K562 (cell line): ENCODE data around the gene OPA3. TPM values are rescaled to one million over a fixed set of nuclear protein-coding genes. Genes with fewer than 3 reads are reported as not detected.
A peak's percentile ranks its signal among the peaks of the same experiment; 100 is the strongest.

ENCODE experiments used
- BACH1 ChIP-seq: fragments of 200-800 bp; sonication (Bioruptor generic); IDR thresholded peaks from 2 replicates; pipeline ENCODE4 v1.6.1; 2016; ENCODE audit warnings: missing genetic modification characterization, missing compliant biosample characterization
- BRF2 ChIP-seq: IDR thresholded peaks from 3 replicates; pipeline ENCODE4 v1.6.1; 2011; ENCODE audit warnings: borderline replicate concordance, mild to moderate bottlenecking; ENCODE audit not compliant: insufficient read length, insufficient read depth
- CC2D1A ChIP-seq: fragments of 450-650 bp; IDR thresholded peaks from 2 replicates; pipeline ENCODE4 v1.6.1; 2017; ENCODE audit warnings: mild to moderate bottlenecking
- CEBPB ChIP-seq: fragments of 450-650 bp; IDR thresholded peaks from 2 replicates; pipeline ENCODE4 v1.6.1; 2016; ENCODE audit warnings: missing genetic modification characterization, missing compliant biosample characterization
- ELK3 ChIP-seq: fragments of 450-650 bp; formaldehyde crosslinking; IDR thresholded peaks from 2 replicates; pipeline ENCODE4 v1.4.0; 2020; ENCODE audit warnings: mild to moderate bottlenecking
- EP300 ChIP-seq: IDR thresholded peaks from 2 replicates; pipeline ENCODE4 v1.6.1; 2012; ENCODE audit warnings: low read length, improper control_type of control experiment
- ETS2 ChIP-seq: IDR thresholded peaks from 2 replicates; pipeline ENCODE4 v1.6.1; 2016; ENCODE audit warnings: borderline replicate concordance, missing genetic modification characterization, mild to moderate bottlenecking, moderate library complexity, missing compliant biosample characterization; ENCODE audit not compliant: poor library complexity, severe bottlenecking
- GTF2F1 ChIP-seq: IDR thresholded peaks from 2 replicates; pipeline ENCODE4 v1.6.1; 2011; ENCODE audit warnings: low read depth, low read length, improper control_type of control experiment
- HDAC6 ChIP-seq: IDR thresholded peaks from 2 replicates; pipeline ENCODE4 v1.6.1; 2012; ENCODE audit warnings: low read depth, mild to moderate bottlenecking, control low read depth, inconsistent platforms, low read length, moderate library complexity
- HNRNPK ChIP-seq: fragments of 200-400 bp; formaldehyde crosslinking; IDR thresholded peaks from one replicate; pipeline ENCODE4 v1.6.1; 2018; ENCODE audit warnings: mild to moderate bottlenecking, low read depth, low read length; ENCODE audit not compliant: poor library complexity, severe bottlenecking
- ILK ChIP-seq: fragments of 450-650 bp; IDR thresholded peaks from 2 replicates; pipeline ENCODE4 v1.6.1; 2016; ENCODE audit warnings: missing genetic modification characterization, low read depth, mild to moderate bottlenecking, missing compliant biosample characterization, moderate library complexity, borderline replicate concordance
- JUN ChIP-seq, 2 experiments: sonication (generic) in 1 of 2; formaldehyde crosslinking in 1 of 2; IDR thresholded peaks; 2 replicates each; pipeline versions ENCODE4 v1.6.1 to v1.8.0; 2012 to 2022; ENCODE audit warnings: borderline replicate concordance in 2 of 2, mild to moderate bottlenecking in 2 of 2, improper control_type of control experiment in 1 of 2, low read depth in 1 of 2, low read length in 1 of 2, missing genetic modification reagents in 1 of 2
- KDM4B ChIP-seq, 2 experiments: fragments of 450-650 bp in 1 of 2; sonication (generic) in 1 of 2; IDR thresholded peaks; 2 replicates each; pipeline ENCODE4 v1.6.1; 2016 to 2017; ENCODE audit warnings: borderline replicate concordance in 2 of 2, antibody characterized with exemption in 1 of 2, low read depth in 1 of 2, mild to moderate bottlenecking in 1 of 2
- PHB ChIP-seq: fragments of 250-450 bp; sonication (Bioruptor Pico); IDR thresholded peaks from 2 replicates; pipeline ENCODE4 v1.5.0; 2021
- PHB2 ChIP-seq: fragments of 450-650 bp; IDR thresholded peaks from 2 replicates; pipeline ENCODE4 v1.6.1; 2017; ENCODE audit warnings: low read depth
- RFX5 ChIP-seq: IDR thresholded peaks from 2 replicates; pipeline ENCODE4 v1.6.1; 2011; ENCODE audit warnings: low read depth, mild to moderate bottlenecking, improper control_type of control experiment, low read length
- RNF2 ChIP-seq: sonication (generic); IDR thresholded peaks from 2 replicates; pipeline ENCODE4 v1.6.1; 2016
- ZNF143 ChIP-seq: sonication (generic); formaldehyde crosslinking; IDR thresholded peaks from 2 replicates; pipeline ENCODE4 v1.9.0; 2022; ENCODE audit warnings: mild to moderate bottlenecking, missing genetic modification reagents
- ZNF3 ChIP-seq: fragments of 250-450 bp; sonication (Bioruptor Pico); IDR thresholded peaks from 2 replicates; pipeline ENCODE4 v1.5.0; 2021; ENCODE audit warnings: mild to moderate bottlenecking, moderate library complexity
- ZNF449 ChIP-seq: fragments of 250-450 bp; sonication (Bioruptor Pico); IDR thresholded peaks from 2 replicates; pipeline ENCODE4 v1.8.0; 2022; ENCODE audit warnings: moderate library complexity, mild to moderate bottlenecking, inconsistent platforms
- ZNF699 ChIP-seq: fragments of 250-450 bp; sonication (Bioruptor Pico); IDR thresholded peaks from 2 replicates; pipeline ENCODE4 v1.8.0; 2021; ENCODE audit warnings: mild to moderate bottlenecking, moderate library complexity; ENCODE audit not compliant: insufficient replicate concordance
- ZSCAN32 ChIP-seq: fragments of 450-650 bp; formaldehyde crosslinking; IDR thresholded peaks from 2 replicates; pipeline ENCODE4 v1.4.0; 2020; ENCODE audit warnings: mild to moderate bottlenecking, moderate library complexity
- polyA plus RNA-seq, 8 experiments: library from polyadenylated mRNA; depleted of rRNA in 4 of 8; stranded (reverse) in 5 of 8; unstranded in 3 of 8; fragments of >200 nt; fragmentation: Nextera tagmentation in 2 of 8; fragmentation: Illumina TruSeq in 1 of 8; extraction: Ambion mirVana in 2 of 8; extraction: Trizol in 1 of 8; gene quantifications; 2 replicates each; pipeline versions ENCODE4 v1.2.1 to v1.2.3, GENCODE V29; 2011 to 2014; ENCODE audit warnings: inconsistent platforms in 1 of 8, missing spikeins in 1 of 8
- total RNA-seq, 7 experiments: library from RNA; depleted of rRNA in 6 of 7; stranded (reverse); fragments of >200 nt in 6 of 7; fragmentation: Illumina TruSeq in 2 of 7; extraction: Trizol in 2 of 7; gene quantifications; 2 replicates each; pipeline versions ENCODE4 v1.2.1 to v1.2.3, GENCODE V29; 2011 to 2021; ENCODE audit warnings: low replicate concordance in 1 of 7
- TF ChIP-seq, protein P1 (sequence below): fragments of 250-450 bp; sonication (Bioruptor Pico); IDR thresholded peaks from 2 replicates; pipeline ENCODE4 v1.8.0; 2021; ENCODE audit warnings: mild to moderate bottlenecking, moderate library complexity

OPA3 gene
- total and polyA plus RNA-seq, 9 of the 15 experiments (the other 6 are each of a cell fraction or from before 2014, with no cell fraction given): 1.4 to 18.8 (median 9.0) TPM

- TF ChIP-seq, protein P1, sequence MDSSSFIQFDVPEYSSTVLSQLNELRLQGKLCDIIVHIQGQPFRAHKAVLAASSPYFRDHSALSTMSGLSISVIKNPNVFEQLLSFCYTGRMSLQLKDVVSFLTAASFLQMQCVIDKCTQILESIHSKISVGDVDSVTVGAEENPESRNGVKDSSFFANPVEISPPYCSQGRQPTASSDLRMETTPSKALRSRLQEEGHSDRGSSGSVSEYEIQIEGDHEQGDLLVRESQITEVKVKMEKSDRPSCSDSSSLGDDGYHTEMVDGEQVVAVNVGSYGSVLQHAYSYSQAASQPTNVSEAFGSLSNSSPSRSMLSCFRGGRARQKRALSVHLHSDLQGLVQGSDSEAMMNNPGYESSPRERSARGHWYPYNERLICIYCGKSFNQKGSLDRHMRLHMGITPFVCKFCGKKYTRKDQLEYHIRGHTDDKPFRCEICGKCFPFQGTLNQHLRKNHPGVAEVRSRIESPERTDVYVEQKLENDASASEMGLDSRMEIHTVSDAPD (CRISPR knock-in tag): no peak
- TF ChIP-seq EP300 (no peak), ZNF699 (no peak), RNF2 (no peak), ELK3 (CRISPR knock-in tag) (no peak), BRF2 (no peak), PHB2 (no peak), ZNF143 (CRISPR knock-in tag) (peak; percentile 93), ZNF3 (CRISPR knock-in tag) (no peak), ZSCAN32 (no peak), HNRNPK (no peak), ETS2 (tag) (no peak), PHB (CRISPR knock-in tag) (no peak), ILK (tag) (no peak), HDAC6 (no peak), ZNF449 (CRISPR knock-in tag) (no peak), BACH1 (tag) (no peak), CC2D1A (peak; percentile 28; the same call in 1 of the 2 replicates), CEBPB (tag) (no peak), GTF2F1 (no peak), KDM4B (IDR thresholded peaks at IDR 0.05; ENCODE audit: borderline replicate concordance in 2 of 2, low read depth in 1 of 2) (no peak), JUN (IDR thresholded peaks at IDR 0.05; ENCODE audit: borderline replicate concordance, low read depth, low read length) (0 out of 2 replicates have a peak, but pooled peaks have one; percentile 10), JUN (CRISPR knock-in tag; IDR thresholded peaks at IDR 0.05; ENCODE audit: borderline replicate concordance) (0 out of 2 replicates have a peak, but pooled peaks have one; percentile 30), RFX5 (no peak)
These were observed 60.9 kb downstream of the OPA3 start (continued) for GRCh38 chr19:45523642-45524256.
